Neuronal stem cell (in vitro differentiated cells): ENCODE measurements around the gene PPM1B.

Experiments used
- DNase-seq: peaks from one replicate; pipeline ENCODE4 v3.0.0-alpha.2; 2013; ENCODE audit warnings: low spot score
- H2AFZ ChIP-seq: one replicate; pipeline ENCODE4 v1.6.1; 2013; ENCODE audit warnings: mild to moderate bottlenecking, low read length, inconsistent platforms
- H2AK5ac ChIP-seq: 2 replicates; pipeline ENCODE4 v1.6.1; 2013; ENCODE audit warnings: low read depth, mild to moderate bottlenecking, inconsistent platforms, low read length, moderate library complexity, mixed read lengths
- H2BK120ac ChIP-seq: 2 replicates; pipeline ENCODE4 v1.6.1; 2013; ENCODE audit warnings: low read depth, mild to moderate bottlenecking, inconsistent platforms, low read length, moderate library complexity, mixed read lengths
- H2BK12ac ChIP-seq: one replicate; pipeline ENCODE4 v1.6.1; 2013; ENCODE audit warnings: low read length, inconsistent platforms
- H2BK15ac ChIP-seq: 2 replicates; pipeline ENCODE4 v1.6.1; 2013; ENCODE audit warnings: mild to moderate bottlenecking, low read length, inconsistent platforms, mixed read lengths
- H2BK5ac ChIP-seq: one replicate; pipeline ENCODE4 v1.6.1; 2013; ENCODE audit warnings: inconsistent platforms, mild to moderate bottlenecking, low read length, moderate library complexity
- H3K14ac ChIP-seq: one replicate; pipeline ENCODE4 v1.6.1; 2013; ENCODE audit warnings: low read length, inconsistent platforms
- H3K18ac ChIP-seq: 2 replicates; pipeline ENCODE4 v1.6.1; 2013; ENCODE audit warnings: low read length, inconsistent platforms
- H3K23ac ChIP-seq: 2 replicates; pipeline ENCODE4 v1.6.1; 2013; ENCODE audit warnings: low read depth, mild to moderate bottlenecking, mixed read lengths, low read length, inconsistent platforms; ENCODE audit not compliant: poor library complexity
- H3K27ac ChIP-seq: replicated peaks from 3 replicates; pipeline ENCODE4 v1.5.1; 2013; ENCODE audit warnings: low read length, inconsistent platforms
- H3K27me3 ChIP-seq, 3 experiments: 2 replicates each; pipeline ENCODE4 v1.6.1; 2013; ENCODE audit warnings: low read length in 3 of 3, mild to moderate bottlenecking in 2 of 3, inconsistent platforms in 1 of 3, low read depth in 1 of 3, mixed read lengths in 1 of 3, moderate library complexity in 1 of 3; ENCODE audit not compliant: control insufficient read depth in 3 of 3, insufficient read depth in 3 of 3
- H3K36me3 ChIP-seq, 2 donors: replicated peaks in 1 of 2; 2 replicates each; pipeline ENCODE4 v1.6.1; 2013; ENCODE audit warnings: low read length in 2 of 2; ENCODE audit not compliant: control insufficient read depth in 2 of 2, insufficient read depth in 2 of 2
- H3K4ac ChIP-seq: 2 replicates; pipeline ENCODE4 v1.6.1; 2013; ENCODE audit warnings: inconsistent platforms, mild to moderate bottlenecking, low read length, moderate library complexity
- H3K4me1 ChIP-seq, 2 donors: 1 replicate in 1 of 2; 2 replicates in 1 of 2; pipeline ENCODE4 v1.6.1; 2013; ENCODE audit warnings: low read length in 2 of 2, low read depth in 1 of 2; ENCODE audit not compliant: control insufficient read depth in 2 of 2, insufficient read depth in 1 of 2
- H3K4me2 ChIP-seq: one replicate; pipeline ENCODE4 v1.6.1; 2013; ENCODE audit warnings: mild to moderate bottlenecking, low read length, inconsistent platforms; ENCODE audit not compliant: insufficient read depth, poor library complexity, severe bottlenecking
- H3K4me3 ChIP-seq, 2 donors: 2 replicates each; pipeline ENCODE4 v1.5.1; 2013; ENCODE audit warnings: low read length in 2 of 2, mild to moderate bottlenecking in 2 of 2, inconsistent platforms in 1 of 2, moderate library complexity in 1 of 2
- H3K79me1 ChIP-seq: one replicate; pipeline ENCODE4 v1.6.1; 2013; ENCODE audit warnings: low read depth, mild to moderate bottlenecking, inconsistent platforms, low read length, moderate library complexity
- H3K9ac ChIP-seq: one replicate; pipeline ENCODE4 v1.6.1; 2013; ENCODE audit warnings: mild to moderate bottlenecking, low read depth, low read length, inconsistent platforms; ENCODE audit not compliant: poor library complexity
- H3K9me3 ChIP-seq, 2 donors: replicated peaks in 1 of 2; 2 replicates each; pipeline versions ENCODE3 to v1.6.1; 2013; ENCODE audit warnings: low read length in 2 of 2, mild to moderate bottlenecking in 2 of 2, inconsistent platforms in 1 of 2, low read depth in 1 of 2, mixed read lengths in 1 of 2, moderate library complexity in 1 of 2; ENCODE audit not compliant: control insufficient read depth in 2 of 2, insufficient read depth in 1 of 2
- H4K8ac ChIP-seq: one replicate; pipeline ENCODE4 v1.6.1; 2013; ENCODE audit warnings: low read depth, mild to moderate bottlenecking, inconsistent platforms, low read length, moderate library complexity
- H4K91ac ChIP-seq: one replicate; pipeline ENCODE4 v1.6.1; 2013; ENCODE audit warnings: low read length, low read depth, mild to moderate bottlenecking, inconsistent platforms; ENCODE audit not compliant: poor library complexity
- WGBS, 2 donors: extraction: QIAGEN DNeasy Blood & Tissue Kit; methylation state at CpG; one replicate each; pipeline ENCODE4 v1.1.7; 2013; ENCODE audit warnings: missing lambda C conversion rate in 2 of 2, mixed read lengths in 1 of 2; ENCODE audit not compliant: insufficient read length in 2 of 2, insufficient replicate concordance in 1 of 2; ENCODE audit errors: extremely low coverage in 2 of 2; 5-methylcytosine and 5-hydroxymethylcytosine counted together

The PPM1B gene

GRCh38 chr2:44191739-44192138 lies 23.1 kb downstream of the PPM1B start:
- H3K14ac ChIP-seq = no peak overlapping the region
- H3K23ac ChIP-seq = no peak overlapping the region
- no peak overlapping the region for H2BK120ac ChIP-seq
- H3K79me1 ChIP-seq = peaks cover 6% of the 10 kb centered on the region
- no peak overlapping the region for H3K4ac ChIP-seq
- no peak for DNase-seq
- no peak overlapping the region for H3K4me2 ChIP-seq
- H3K27ac ChIP-seq = no peak overlapping the region
- no peak overlapping the region for H2BK5ac ChIP-seq
- H3K18ac ChIP-seq = no peak overlapping the region
- H2AK5ac ChIP-seq = no peak overlapping the region
- peaks cover 0 to 2% of the 10 kb centered on the region in 2 donors for H3K4me1 ChIP-seq
- H2BK12ac ChIP-seq = no peak overlapping the region
- H3K9me3 ChIP-seq = no peaks in the 10 kb centered on the region
- H3K9ac ChIP-seq = no peak overlapping the region
- no peak overlapping the region for H2BK15ac ChIP-seq
- H2AFZ ChIP-seq = no peak overlapping the region
- H4K8ac ChIP-seq = no peak overlapping the region
- no peak overlapping the region for H4K91ac ChIP-seq
- H3K27me3 ChIP-seq = no peaks in the 10 kb centered on the region
- H3K36me3 ChIP-seq = no peaks in the 10 kb centered on the region
- H3K4me3 ChIP-seq = no peak overlapping the region

GRCh38 chr2:44192646-44193045 lies 24.0 kb downstream of the PPM1B start:
- H2BK5ac ChIP-seq = no peak overlapping the region
- H3K27me3 ChIP-seq = no peaks in the 10 kb centered on the region
- WGBS, 2 donors = no CpG with 5 or more reads among the region's 1 CpG
- no peak for DNase-seq
- H3K4ac ChIP-seq = no peak overlapping the region
- no peak overlapping the region for H2BK120ac ChIP-seq
- no peaks in the 10 kb centered on the region for H3K36me3 ChIP-seq
- no peak overlapping the region for H2BK15ac ChIP-seq
- H2AK5ac ChIP-seq = no peak overlapping the region
- H3K23ac ChIP-seq = no peak overlapping the region
- H3K4me2 ChIP-seq = no peak overlapping the region
- H3K9ac ChIP-seq = no peak overlapping the region
- no peaks in the 10 kb centered on the region for H3K9me3 ChIP-seq
- no peak overlapping the region for H3K18ac ChIP-seq
- peaks cover 0 to 2% of the 10 kb centered on the region in 2 donors for H3K4me1 ChIP-seq
- no peak overlapping the region for H3K27ac ChIP-seq
- H3K14ac ChIP-seq = no peak overlapping the region
- no peak overlapping the region for H4K8ac ChIP-seq
- H4K91ac ChIP-seq = no peak overlapping the region
- H3K4me3 ChIP-seq = no peak overlapping the region
- H3K79me1 ChIP-seq = peaks cover 6% of the 10 kb centered on the region
- no peak overlapping the region for H2BK12ac ChIP-seq
- H2AFZ ChIP-seq = no peak overlapping the region

- Histone ChIP-seq H3K79me1 (peaks cover 2% of the 10 kb centered on the region), H3K23ac (no peak overlapping the region), H2BK12ac (no peak overlapping the region), H2BK5ac (no peak overlapping the region), H2BK15ac (no peak overlapping the region), H3K4me2 (no peak overlapping the region), H3K4me3 (no peak overlapping the region), H4K91ac (no peak overlapping the region), H3K36me3 (no peaks in the 10 kb centered on the region), H4K8ac (no peak overlapping the region), H3K9me3 (no peaks in the 10 kb centered on the region), H3K27ac (no peak overlapping the region), H2BK120ac (no peak overlapping the region), H3K27me3 (no peaks in the 10 kb centered on the region), H3K4me1 (no peaks in the 10 kb centered on the region), H2AK5ac (no peak overlapping the region), H3K4ac (no peak overlapping the region), H3K14ac (no peak overlapping the region), H3K9ac (no peak overlapping the region), H3K18ac (no peak overlapping the region), H2AFZ (no peak overlapping the region)
- DNase-seq = no peak
- WGBS, 2 donors = no CpG with 5 or more reads among the region's 2 CpGs
Measured at GRCh38 chr2:44195714-44196113, 27.0 kb downstream of the PPM1B start.

- Histone ChIP-seq H3K36me3 (peaks cover 0 to 15% of the 10 kb centered on the region in 2 donors), H3K4me1 (no peaks in the 10 kb centered on the region), H3K4ac (no peak overlapping the region), H3K14ac (no peak overlapping the region), H2BK5ac (no peak overlapping the region), H3K27ac (no peak overlapping the region), H2AK5ac (no peak overlapping the region), H3K9ac (no peak overlapping the region), H3K4me2 (no peak overlapping the region), H2AFZ (no peak overlapping the region), H3K9me3 (no peaks in the 10 kb centered on the region), H3K23ac (no peak overlapping the region), H4K91ac (no peak overlapping the region), H3K79me1 (peaks cover 2% of the 10 kb centered on the region), H3K4me3 (no peak overlapping the region), H3K27me3 (no peaks in the 10 kb centered on the region), H2BK12ac (no peak overlapping the region), H4K8ac (no peak overlapping the region), H3K18ac (no peak overlapping the region), H2BK120ac (no peak overlapping the region), H2BK15ac (no peak overlapping the region)
- DNase-seq = no peak
- no CpG with 5 or more reads among the region's 6 CpGs for WGBS, 2 donors
Measured at GRCh38 chr2:44197816-44198215, 29.1 kb downstream of the PPM1B start.
